Nephron (organoid): ENCODE measurements around the gene DIP2A.

Experiments used
- H3K27ac Mint-ChIP-seq, 3 experiments: 2 replicates each; pipeline ENCODE4 v1.8.0; 2020; ENCODE audit warnings: mixed read lengths in 3 of 3, mild to moderate bottlenecking in 2 of 3, moderate library complexity in 1 of 3
- H3K27me3 Mint-ChIP-seq: 2 replicates; pipeline ENCODE4 v1.8.0; 2021; ENCODE audit warnings: low read depth, mild to moderate bottlenecking, moderate library complexity, mixed read lengths
- H3K36me3 Mint-ChIP-seq: 2 replicates; pipeline ENCODE4 v1.8.0; 2020; ENCODE audit warnings: low read depth, mixed read lengths
- H3K4me1 Mint-ChIP-seq: 2 replicates; pipeline ENCODE4 v1.8.0; 2020; ENCODE audit warnings: mixed read lengths
- H3K4me3 Mint-ChIP-seq, 3 experiments: 2 replicates each; pipeline ENCODE4 v1.8.0; 2020; ENCODE audit warnings: mild to moderate bottlenecking in 3 of 3, mixed read lengths in 3 of 3, moderate library complexity in 2 of 3
- H3K9me3 Mint-ChIP-seq: 2 replicates; pipeline ENCODE4 v1.8.0; 2020; ENCODE audit warnings: mixed read lengths
- CTCF ChIP-seq, 3 experiments: fragments of 200-600 bp; sonication (generic); IDR thresholded peaks; one replicate each; pipeline ENCODE4 v1.5.0; 2021; ENCODE audit warnings: antibody characterized with exemption in 3 of 3; ENCODE audit not compliant: unreplicated experiment in 3 of 3

DIP2A gene

DNA sequence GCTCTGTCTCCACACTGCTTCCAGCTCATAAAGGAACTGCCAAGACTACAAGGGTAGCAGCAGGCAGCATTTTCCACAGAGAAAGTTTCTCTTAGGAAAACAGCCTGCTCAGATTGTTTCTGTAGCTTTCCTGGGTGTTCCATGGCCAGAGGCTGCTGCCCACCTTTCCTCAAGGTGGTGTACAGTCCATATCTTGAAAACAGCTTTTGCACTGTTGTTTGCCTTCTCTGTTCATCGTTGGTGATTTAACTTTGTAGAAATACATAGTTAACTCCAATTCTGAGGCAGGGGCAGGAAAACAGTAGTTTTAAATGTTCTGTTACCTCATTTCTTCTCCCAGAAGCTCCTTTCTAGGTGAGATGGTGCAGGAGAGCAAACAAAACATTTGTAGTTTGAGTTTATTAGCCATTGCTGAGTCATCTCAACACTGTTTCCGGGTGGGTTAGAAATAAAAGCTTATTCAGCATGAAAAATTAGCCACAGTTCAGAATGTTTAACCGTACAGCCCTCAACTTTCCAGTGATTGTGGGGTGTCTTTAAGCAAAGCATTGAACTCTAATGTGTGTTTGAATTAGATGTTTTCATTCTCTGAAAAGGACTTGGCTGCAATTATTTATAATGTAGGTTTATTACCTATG, 41.7 kb downstream of the DIP2A start:
- no peak for TF ChIP-seq CTCF (IDR thresholded peaks at IDR 0.05; ENCODE audit: unreplicated experiment in 3 of 3)
- no peaks in the 10 kb centered on the region for H3K4me1 Mint-ChIP-seq
- H3K36me3 Mint-ChIP-seq, result peaks cover 47% of the 10 kb centered on the region
- H3K27me3 Mint-ChIP-seq, result no peaks in the 10 kb centered on the region
- H3K9me3 Mint-ChIP-seq, result no peaks in the 10 kb centered on the region
- H3K4me3 Mint-ChIP-seq, result no peak overlapping the region
- peak overlapping the region in 1 of 3 experiments; percentile 22 for H3K27ac Mint-ChIP-seq

GRCh38 chr21:46503922-46504550, 45.3 kb downstream of the DIP2A start:
- Mint-ChIP-seq H3K4me3 (no peak overlapping the region), H3K27me3 (no peaks in the 10 kb centered on the region), H3K4me1 (no peaks in the 10 kb centered on the region), H3K27ac (no peak overlapping the region), H3K36me3 (peaks cover 47% of the 10 kb centered on the region), H3K9me3 (no peaks in the 10 kb centered on the region)
- TF ChIP-seq CTCF (IDR thresholded peaks at IDR 0.05; ENCODE audit: unreplicated experiment in 3 of 3), result no peak

DNA sequence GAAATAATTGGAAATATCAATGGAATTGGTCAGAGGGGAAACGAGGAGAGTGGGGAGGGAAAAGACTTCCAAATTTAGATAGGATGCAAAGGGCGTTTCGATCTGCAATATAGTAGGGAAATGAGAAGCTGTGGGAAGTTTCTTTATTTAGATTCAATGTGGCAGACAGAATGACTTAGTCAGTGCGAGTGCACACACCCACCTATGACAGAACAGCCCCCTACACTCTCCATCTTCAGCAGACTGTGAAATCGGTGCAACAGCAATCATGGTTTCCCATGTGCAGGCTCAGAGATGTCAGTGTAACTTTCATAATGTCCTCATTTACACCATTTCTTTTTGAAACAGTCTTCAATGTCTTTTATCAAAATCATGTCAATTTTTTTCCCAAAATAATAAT, 46.0 kb downstream of the DIP2A start:
- Mint-ChIP-seq H3K4me3 (no peak overlapping the region), H3K4me1 (no peaks in the 10 kb centered on the region), H3K27me3 (no peaks in the 10 kb centered on the region), H3K27ac (no peak overlapping the region), H3K36me3 (peaks cover 49% of the 10 kb centered on the region), H3K9me3 (no peaks in the 10 kb centered on the region)
- TF ChIP-seq CTCF (IDR thresholded peaks at IDR 0.05; ENCODE audit: unreplicated experiment in 3 of 3), result no peak

GRCh38 chr21:46507562-46507961, 48.9 kb downstream of the DIP2A start:
- Mint-ChIP-seq H3K4me1 (no peaks in the 10 kb centered on the region), H3K4me3 (no peak overlapping the region), H3K36me3 (peaks cover 70% of the 10 kb centered on the region)

GRCh38 chr21:46509741-46510502, 51.2 kb downstream of the DIP2A start:
- TF ChIP-seq CTCF (IDR thresholded peaks at IDR 0.05; ENCODE audit: unreplicated experiment in 3 of 3), result no peak
- H3K4me3 Mint-ChIP-seq, result no peak overlapping the region
- H3K9me3 Mint-ChIP-seq, result peaks cover 2% of the 10 kb centered on the region
- H3K36me3 Mint-ChIP-seq, result peaks cover 67% of the 10 kb centered on the region
- H3K27me3 Mint-ChIP-seq, result no peaks in the 10 kb centered on the region
- no peaks in the 10 kb centered on the region for H3K4me1 Mint-ChIP-seq
- H3K27ac Mint-ChIP-seq, result no peak overlapping the region

More at GRCh38 chr21:46507562-46507961, 48.9 kb downstream of the DIP2A start:
- H3K27ac Mint-ChIP-seq, result no peak overlapping the region
- no peaks in the 10 kb centered on the region for H3K27me3 Mint-ChIP-seq
- TF ChIP-seq CTCF (IDR thresholded peaks at IDR 0.05; ENCODE audit: unreplicated experiment in 3 of 3), result no peak
- peaks cover 2% of the 10 kb centered on the region for H3K9me3 Mint-ChIP-seq
